SK-N-SH (cell line): ENCODE results near the gene CDC25A. TPM values are rescaled to one million over a fixed set of nuclear protein-coding genes. Genes with fewer than 3 reads are reported as not detected.

Source experiments
- CTCF ChIA-PET: fragments of 300-600, 350-600 bp; formaldehyde crosslinking; extraction: SDS; loops from one replicate; lab custom pipeline; 2021; lab: Yijun Ruan, JAX
- POLR2A ChIA-PET: fragments of 350-600 bp; sonication (Branson Sonifier 250); formaldehyde crosslinking; extraction: SDS; loops from one replicate; lab custom pipeline; 2020; ENCODE audit warnings: antibody characterized with exemption, inconsistent platforms; lab: Yijun Ruan, JAX
- DNase-seq: peaks from one replicate; pipeline ENCODE4 v3.0.0; 2012
- H2AFZ ChIP-seq: fragments of 200-600 bp; sonication (generic); 2 replicates; pipeline ENCODE4 v1.8.1; 2016; ENCODE audit warnings: antibody characterized with exemption, mild to moderate bottlenecking, low read depth
- H3F3A ChIP-seq: fragments of 200-600 bp; sonication (generic); replicated peaks from 2 replicates; pipeline ENCODE3; 2016; ENCODE audit warnings: antibody characterized with exemption, mild to moderate bottlenecking; ENCODE audit not compliant: insufficient read depth
- H3K27ac ChIP-seq, 2 experiments: fragments of 200-500 bp in 1 of 2; fragments of 200-600 bp in 1 of 2; sonication (Bioruptor generic) in 1 of 2; sonication (generic), shearing (Covaris generic) in 1 of 2; 2 replicates each; pipeline versions ENCODE4 v1.5.1 to v1.6.1; 2014 to 2016; ENCODE audit warnings: low read depth in 2 of 2, inconsistent platforms in 1 of 2, low read length in 1 of 2, mild to moderate bottlenecking in 1 of 2, mixed read lengths in 1 of 2
- H3K27me3 ChIP-seq: fragments of 200-600 bp; sonication (generic), shearing (Covaris generic); 2 replicates; pipeline ENCODE4 v1.6.1; 2016; ENCODE audit warnings: mixed run types; ENCODE audit not compliant: insufficient read depth
- H3K36me3 ChIP-seq, 2 experiments: fragments of 200-500 bp in 1 of 2; fragments of 200-600 bp in 1 of 2; sonication (Bioruptor generic) in 1 of 2; sonication (generic) in 1 of 2; replicated peaks in 1 of 2; 2 replicates each; pipeline versions ENCODE3 to v1.5.1; 2014 to 2016; ENCODE audit warnings: low read length in 1 of 2, mild to moderate bottlenecking in 1 of 2; ENCODE audit not compliant: insufficient read depth in 2 of 2, control insufficient read depth in 1 of 2
- H3K4me1 ChIP-seq, 2 experiments: fragments of 200-500 bp in 1 of 2; fragments of 200-600 bp in 1 of 2; sonication (Bioruptor generic) in 1 of 2; sonication (generic), shearing (Covaris generic) in 1 of 2; 2 replicates each; pipeline versions ENCODE4 v1.5.1 to v1.6.1; 2014 to 2016; ENCODE audit warnings: low read depth in 1 of 2, low read length in 1 of 2, mixed run types in 1 of 2; ENCODE audit not compliant: insufficient read depth in 2 of 2, control insufficient read depth in 1 of 2
- H3K4me2 ChIP-seq: fragments of 200-600 bp; sonication (generic), shearing (Covaris generic); 2 replicates; pipeline ENCODE4 v1.6.1; 2017; ENCODE audit warnings: mixed run types
- H3K4me3 ChIP-seq, 2 experiments: fragments of 200-500 bp in 1 of 2; fragments of 200-600 bp in 1 of 2; sonication (Bioruptor generic) in 1 of 2; sonication (generic), shearing (Covaris generic) in 1 of 2; 2 replicates each; pipeline versions ENCODE4 v1.5.1 to v1.8.1; 2014 to 2016; ENCODE audit warnings: low read depth in 2 of 2, inconsistent platforms in 1 of 2, low read length in 1 of 2, mild to moderate bottlenecking in 1 of 2, mixed read lengths in 1 of 2, moderate library complexity in 1 of 2
- H3K79me2 ChIP-seq: fragments of 200-600 bp; sonication (generic); 2 replicates; pipeline ENCODE4 v1.8.1; 2017; ENCODE audit warnings: mild to moderate bottlenecking; ENCODE audit not compliant: insufficient read depth
- H3K9ac ChIP-seq: fragments of 200-600 bp; sonication (generic); 2 replicates; pipeline ENCODE4 v1.6.1; 2017; ENCODE audit warnings: mixed run types
- H3K9me2 ChIP-seq: fragments of 200-600 bp; sonication (generic); 2 replicates; pipeline ENCODE4 v1.6.1; 2017; ENCODE audit warnings: mixed run types
- H3K9me3 ChIP-seq: fragments of 200-600 bp; sonication (generic); 2 replicates; pipeline ENCODE4 v1.6.1; 2017; ENCODE audit warnings: mixed run types, mild to moderate bottlenecking, moderate library complexity
- H4K20me1 ChIP-seq: fragments of 200-600 bp; sonication (generic); 2 replicates; pipeline ENCODE4 v1.6.1; 2017; ENCODE audit warnings: mild to moderate bottlenecking, mixed run types; ENCODE audit not compliant: insufficient read depth
- CTCF ChIP-seq: fragments of 200-600 bp; sonication (generic); IDR thresholded peaks from 2 replicates; pipeline ENCODE4 v1.6.1; 2017; ENCODE audit warnings: antibody characterized with exemption, mild to moderate bottlenecking, moderate library complexity
- ELF1 ChIP-seq: IDR thresholded peaks from 2 replicates; pipeline ENCODE4 v1.4.0; 2012
- EP300 ChIP-seq, 2 experiments: IDR thresholded peaks; 2 replicates each; pipeline versions ENCODE4 v1.4.0 to v1.6.1; 2012; ENCODE audit warnings: borderline replicate concordance in 1 of 2, low read depth in 1 of 2, low read length in 1 of 2
- EZH2phosphoT487 ChIP-seq: fragments of 200-600 bp; sonication (generic); IDR thresholded peaks from 2 replicates; pipeline ENCODE4 v1.6.1; 2017; ENCODE audit warnings: low read depth, mixed run types, mild to moderate bottlenecking, antibody characterized with exemption, moderate library complexity, borderline replicate concordance
- FOSL2 ChIP-seq: IDR thresholded peaks from 2 replicates; pipeline ENCODE4 v1.4.0; 2012; ENCODE audit warnings: low read depth, mild to moderate bottlenecking, moderate library complexity, borderline replicate concordance
- GABPA ChIP-seq: IDR thresholded peaks from 2 replicates; pipeline ENCODE4 v1.4.0; 2012; ENCODE audit warnings: low read depth, mild to moderate bottlenecking
- JUND ChIP-seq: IDR thresholded peaks from 2 replicates; pipeline ENCODE4 v1.4.0; 2012
- MEF2A ChIP-seq: IDR thresholded peaks from 2 replicates; pipeline ENCODE4 v1.4.0; 2012; ENCODE audit warnings: low read depth, borderline replicate concordance
- MXI1 ChIP-seq: IDR thresholded peaks from 2 replicates; pipeline ENCODE4 v1.6.1; 2012; ENCODE audit warnings: mild to moderate bottlenecking, low read depth, low read length, improper control_type of control experiment
- RAD21 ChIP-seq: IDR thresholded peaks from 2 replicates; pipeline ENCODE4 v1.6.1; 2012; ENCODE audit warnings: mild to moderate bottlenecking, low read length
- RCOR1 ChIP-seq: fragments of 150-350 bp; IDR thresholded peaks from 2 replicates; pipeline ENCODE4 v1.6.1; 2017; ENCODE audit warnings: antibody characterized with exemption, low read length
- REST ChIP-seq: IDR thresholded peaks from 2 replicates; pipeline ENCODE4 v1.6.1; 2012; ENCODE audit warnings: mild to moderate bottlenecking, low read depth, low read length, moderate library complexity
- RFX5 ChIP-seq: IDR thresholded peaks from 2 replicates; pipeline ENCODE4 v1.6.1; 2012; ENCODE audit warnings: mild to moderate bottlenecking, improper control_type of control experiment, low read length
- SMC3 ChIP-seq: IDR thresholded peaks from 2 replicates; pipeline ENCODE4 v1.6.1; 2012; ENCODE audit warnings: low read depth, low read length, improper control_type of control experiment
- TCF12 ChIP-seq: IDR thresholded peaks from 2 replicates; pipeline ENCODE4 v1.4.0; 2012
- TEAD4 ChIP-seq: IDR thresholded peaks from 2 replicates; pipeline ENCODE4 v1.4.0; 2012; ENCODE audit warnings: mild to moderate bottlenecking, borderline replicate concordance; ENCODE audit not compliant: insufficient read depth
- WGBS: methylation state at CpG from one replicate; pipeline ENCODE4 v1.1.6; 2017; ENCODE audit warnings: low lambda C conversion rate; 5-methylcytosine and 5-hydroxymethylcytosine counted together
- polyA plus RNA-seq, 3 experiments: library from polyadenylated mRNA; depleted of rRNA; stranded (reverse); fragments of >200 nt; gene quantifications; 2 replicates each; pipeline ENCODE4 v1.2.3, GENCODE V29; 2012
- TF ChIP-seq, protein P1 (sequence below): fragments of 150-350 bp; IDR thresholded peaks from 2 replicates; pipeline ENCODE4 v1.6.1; 2016; ENCODE audit warnings: mild to moderate bottlenecking, low read depth, low read length

Gene CDC25A
- polyA plus RNA-seq, 1 of the 3 experiments (the other 2 are of a cell fraction), result 3.3 TPM

GRCh38 chr3:48194446-48195071 is 6.3 kb upstream of the CDC25A start:
- H3K9me3 ChIP-seq, result no peaks in the 10 kb centered on the region
- no peaks in the 10 kb centered on the region for H3K9me2 ChIP-seq
- no peaks in the 10 kb centered on the region for H3K36me3 ChIP-seq
- H3K4me2 ChIP-seq, result no peak overlapping the region
- H3F3A ChIP-seq, result peaks cover 3% of the 10 kb centered on the region
- peak overlapping the region; percentile 76 for H2AFZ ChIP-seq
- no peak overlapping the region for H3K9ac ChIP-seq
- WGBS, result 56% methylated on average over 9 of the region's 9 CpGs
- ChIA-PET POLR2A (interaction anchor here (1.0 kb wide), 1 partner anchor 242 kb away, joined by 5 read pairs; no protein-coding TSS in a partner anchor), CTCF (interaction anchor here (0.6 to 6.9 kb wide), 52 partner anchors 9 to 655 kb away, joined by 3 to 93 read pairs (median 4); partner anchors contain the start of genes ATRIP, CAMP, CCDC51 and MAP4)
- no peaks in the 10 kb centered on the region for H3K79me2 ChIP-seq
- H3K27me3 ChIP-seq, result no peaks in the 10 kb centered on the region
- H4K20me1 ChIP-seq, result no peaks in the 10 kb centered on the region
- no peak overlapping the region for H3K27ac ChIP-seq
- H3K4me1 ChIP-seq, result no peaks in the 10 kb centered on the region
- TF ChIP-seq RCOR1 (no peak), SMC3 (peak; percentile 65), FOSL2 (no peak), RAD21 (peak; percentile 80), CTCF (peak; percentile 91), MXI1 (no peak), TCF12 (no peak)
- H3K4me3 ChIP-seq, result peak overlapping the region in 1 of 2 experiments; percentile 42; a peak in 1 of 4 replicates
- DNase-seq, result peak; percentile 82

- no peak overlapping the region for H3K9ac ChIP-seq
- no peak overlapping the region for H3K27ac ChIP-seq
- WGBS, result 80% methylated on average over 3 of the region's 3 CpGs
- H3K36me3 ChIP-seq, result peaks cover 0 to under 1% of the 10 kb centered on the region in 2 experiments
- peaks cover 0 to 12% of the 10 kb centered on the region in 2 experiments; a peak in 1 of 4 replicates for H3K4me1 ChIP-seq
- no peaks in the 10 kb centered on the region for H3K9me3 ChIP-seq
- H4K20me1 ChIP-seq, result no peaks in the 10 kb centered on the region
- TF ChIP-seq CTCF (no peak), TEAD4 (no peak), EP300 (IDR thresholded peaks at IDR 0.05; ENCODE audit: borderline replicate concordance in 1 of 2, low read depth in 1 of 2, low read length in 1 of 2) (no peak), REST (no peak), JUND (no peak), EZH2phosphoT487 (no peak), RAD21 (no peak), ELF1 (no peak), MXI1 (no peak), RFX5 (no peak), MEF2A (no peak), GABPA (no peak), TCF12 (no peak)
- TF ChIP-seq, protein P1, sequence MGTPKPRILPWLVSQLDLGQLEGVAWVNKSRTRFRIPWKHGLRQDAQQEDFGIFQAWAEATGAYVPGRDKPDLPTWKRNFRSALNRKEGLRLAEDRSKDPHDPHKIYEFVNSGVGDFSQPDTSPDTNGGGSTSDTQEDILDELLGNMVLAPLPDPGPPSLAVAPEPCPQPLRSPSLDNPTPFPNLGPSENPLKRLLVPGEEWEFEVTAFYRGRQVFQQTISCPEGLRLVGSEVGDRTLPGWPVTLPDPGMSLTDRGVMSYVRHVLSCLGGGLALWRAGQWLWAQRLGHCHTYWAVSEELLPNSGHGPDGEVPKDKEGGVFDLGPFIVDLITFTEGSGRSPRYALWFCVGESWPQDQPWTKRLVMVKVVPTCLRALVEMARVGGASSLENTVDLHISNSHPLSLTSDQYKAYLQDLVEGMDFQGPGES, result no peak
- TF ChIP-seq, all 33 proteins: peak for 0
- Histone ChIP-seq H3F3A (peaks cover 3% of the 10 kb centered on the region), H3K79me2 (peaks cover 19% of the 10 kb centered on the region), H3K27me3 (no peaks in the 10 kb centered on the region), H3K9me2 (no peaks in the 10 kb centered on the region), H3K4me3 (no peak overlapping the region), H2AFZ (no peak overlapping the region), H3K4me2 (no peak overlapping the region)
- POLR2A ChIA-PET, result interaction anchor here (0.5 kb wide), 1 partner anchor 513 kb away, joined by 3 read pairs; no protein-coding TSS in a partner anchor
- no peak for DNase-seq
- CTCF ChIA-PET, result interaction anchor here (1.4 to 6.9 kb wide), 2 partner anchors 210 to 245 kb away, joined by 6 to 93 read pairs; no protein-coding TSS in a partner anchor
These were observed 2.7 kb upstream of the CDC25A start for GRCh38 chr3:48190911-48191310.
